GM23338 (cell line): ENCODE results near the gene KRT25.

Source experiments
- CTCF ChIP-seq, 2 experiments: fragments of 200-600 bp in 1 of 2; sonication (generic) in 1 of 2; conservative IDR thresholded peaks; 2 replicates each; pipeline versions ENCODE4 v1.5.1 to v1.6.1; 2016 to 2017; ENCODE audit warnings: antibody characterized with exemption in 2 of 2, low read depth in 2 of 2, mild to moderate bottlenecking in 2 of 2, moderate library complexity in 1 of 2
- EZH2 ChIP-seq: fragments of 200-600 bp; sonication (generic); IDR thresholded peaks from one replicate; pipeline ENCODE4 v1.8.0; 2017; ENCODE audit warnings: antibody characterized with exemption, mild to moderate bottlenecking, low read depth; ENCODE audit not compliant: unreplicated experiment
- EZH2phosphoT487 ChIP-seq: fragments of 200-600 bp; sonication (generic); IDR thresholded peaks from one replicate; pipeline ENCODE4 v1.8.1; 2018; ENCODE audit warnings: antibody characterized with exemption; ENCODE audit not compliant: unreplicated experiment
- NANOG ChIP-seq: IDR thresholded peaks from 2 replicates; pipeline ENCODE4 v1.6.1; 2016; ENCODE audit warnings: antibody characterized with exemption, borderline replicate concordance
- POLR2AphosphoS5 ChIP-seq: IDR thresholded peaks from 2 replicates; pipeline ENCODE4 v1.6.1; 2016; ENCODE audit warnings: antibody characterized with exemption, low read depth
- REST ChIP-seq: IDR thresholded peaks from one replicate; pipeline ENCODE4 v1.6.1; 2018; ENCODE audit warnings: antibody characterized with exemption; ENCODE audit not compliant: unreplicated experiment

GRCh38 chr17:40734018-40734417, 21.1 kb downstream of the KRT25 start:
- TF ChIP-seq CTCF (conservative IDR thresholded peaks at IDR 0.05; ENCODE audit: low read depth in 2 of 2) (no peak), POLR2AphosphoS5 (no peak), EZH2phosphoT487 (no peak), EZH2 (no peak), NANOG (no peak), REST (no peak)
